ENCODE data around the gene SHROOM2. TPM values are rescaled to one million over a fixed set of nuclear protein-coding genes. Genes with fewer than 3 reads are reported as not detected.

The SHROOM2 gene
- total RNA-seq, 2 donors from 2014 or later: 14.4 to 15.4 TPM

DNA sequence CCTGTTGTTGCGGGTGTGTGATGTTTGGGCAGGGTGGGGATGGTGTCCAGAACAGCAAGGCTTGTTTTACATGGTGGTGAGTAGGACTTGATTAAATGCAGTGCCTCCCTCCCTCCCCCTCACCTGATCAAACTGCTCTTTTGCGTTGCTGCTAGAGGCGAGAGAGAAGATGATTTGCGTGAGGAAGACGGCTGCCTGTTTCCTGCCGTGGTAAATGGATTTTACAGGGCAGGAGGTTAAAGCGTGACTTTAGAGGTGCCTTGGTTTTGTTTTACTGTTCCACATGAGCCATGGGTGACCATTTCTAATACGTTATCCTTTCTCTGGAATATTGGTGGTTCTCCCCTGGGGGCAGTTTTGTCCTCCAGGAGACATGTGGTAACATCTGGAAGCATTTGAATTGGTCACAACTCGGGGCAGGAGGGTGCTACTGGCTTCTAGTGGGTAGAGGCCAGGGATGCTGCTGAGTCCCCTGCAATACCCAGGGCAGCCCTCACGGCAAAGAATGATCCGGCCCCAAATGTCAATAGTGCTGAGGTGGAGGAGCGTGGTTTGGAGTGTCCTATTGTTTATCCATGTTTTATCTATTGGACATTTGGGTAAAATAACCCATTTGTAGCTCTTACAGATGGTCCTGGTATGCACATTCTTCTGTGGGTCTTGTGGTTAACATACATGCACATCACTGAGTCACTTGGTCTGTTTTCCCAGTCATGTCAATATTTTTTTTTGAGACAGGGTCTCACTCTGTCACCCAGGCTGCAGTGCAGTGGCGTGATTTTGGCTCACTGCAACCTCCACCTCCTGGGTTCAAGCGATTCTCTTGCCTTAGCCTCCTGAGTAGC, 73.7 kb downstream of the SHROOM2 start:
- no peak overlapping the region for H3K27ac ChIP-seq (ENCODE audit: low read depth, low read length)
- Mint-ChIP-seq H3K27ac (no peak overlapping the region), H3K4me1 (peaks cover 10% of the 10 kb centered on the region), H3K36me3 (ENCODE audit: low read depth) (peaks cover 20% of the 10 kb centered on the region), H3K9me3 (peaks cover 84% of the 10 kb centered on the region), H3K4me3 (no peak overlapping the region), H3K27me3 (ENCODE audit: insufficient read depth) (no peaks in the 10 kb centered on the region)
- 79 to 90% methylated on average over 6 to 14 of the region's 14 CpGs for WGBS, 2 experiments (ENCODE audit: insufficient coverage in 1 of 2, insufficient read length in 1 of 2)
- DNase-seq: no peak
- H3K9ac ChIP-seq (ENCODE audit: extremely low read depth, low read length, poor library complexity, severe bottlenecking): no peak overlapping the region
- no peaks in the 10 kb centered on the region for H3K36me3 ChIP-seq (ENCODE audit: control insufficient read depth, insufficient read depth, low read length)
- no peaks in the 10 kb centered on the region for H3K27me3 ChIP-seq (ENCODE audit: control insufficient read depth, insufficient read depth, low read length, poor library complexity, severe bottlenecking)
- no peaks in the 10 kb centered on the region for H3K4me1 ChIP-seq (ENCODE audit: control insufficient read depth, insufficient read depth, low read length)
- no peak for TF ChIP-seq CTCF (conservative IDR thresholded peaks at IDR 0.05)
- no peak overlapping the region for H3K4me3 ChIP-seq (ENCODE audit: low read length)
- no peaks in the 10 kb centered on the region for H3K9me3 ChIP-seq (ENCODE audit: control insufficient read depth, low read length)

DNA sequence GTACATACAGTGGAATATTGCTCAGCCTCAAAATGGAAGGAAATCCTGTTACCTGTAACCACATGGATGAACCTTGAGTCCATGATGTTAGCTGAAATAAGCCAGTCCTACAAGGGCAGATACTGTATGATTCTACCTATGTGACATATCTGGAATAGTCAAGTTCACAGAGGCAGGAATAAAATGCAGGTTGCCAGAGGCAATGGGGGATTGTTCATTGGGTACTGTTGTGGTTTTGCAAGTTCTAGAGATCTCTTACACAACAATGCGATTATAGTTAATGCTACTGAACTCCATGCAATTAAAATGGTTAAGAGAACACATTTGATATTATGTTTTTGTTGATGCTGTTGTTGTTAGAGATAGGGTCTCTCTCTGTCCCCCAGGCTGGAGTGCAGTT, 74.6 kb downstream of the SHROOM2 start:
- H3K4me1 Mint-ChIP-seq: peaks cover 10% of the 10 kb centered on the region
- H3K36me3 Mint-ChIP-seq (ENCODE audit: low read depth): peaks cover 20% of the 10 kb centered on the region
- Histone ChIP-seq H3K9ac (ENCODE audit: extremely low read depth, low read length, poor library complexity, severe bottlenecking) (no peak overlapping the region), H3K4me1 (ENCODE audit: control insufficient read depth, insufficient read depth, low read length) (no peaks in the 10 kb centered on the region), H3K36me3 (ENCODE audit: control insufficient read depth, insufficient read depth, low read length) (no peaks in the 10 kb centered on the region), H3K27me3 (ENCODE audit: control insufficient read depth, insufficient read depth, low read length, poor library complexity, severe bottlenecking) (no peaks in the 10 kb centered on the region), H3K27ac (ENCODE audit: low read depth, low read length) (no peak overlapping the region), H3K4me3 (ENCODE audit: low read length) (no peak overlapping the region), H3K9me3 (ENCODE audit: control insufficient read depth, low read length) (no peaks in the 10 kb centered on the region)
- H3K4me3 Mint-ChIP-seq: no peak overlapping the region
- DNase-seq: no peak
- H3K9me3 Mint-ChIP-seq: peaks cover 83% of the 10 kb centered on the region
- WGBS, 2 experiments (ENCODE audit: insufficient coverage in 1 of 2, insufficient read length in 1 of 2): 86% methylated on average over 1 of the region's 1 CpG; no CpG with 5 or more reads in 1 of the 2 experiments
- no peaks in the 10 kb centered on the region for H3K27me3 Mint-ChIP-seq (ENCODE audit: insufficient read depth)
- no peak for TF ChIP-seq CTCF (conservative IDR thresholded peaks at IDR 0.05)
- no peak overlapping the region for H3K27ac Mint-ChIP-seq

DNA sequence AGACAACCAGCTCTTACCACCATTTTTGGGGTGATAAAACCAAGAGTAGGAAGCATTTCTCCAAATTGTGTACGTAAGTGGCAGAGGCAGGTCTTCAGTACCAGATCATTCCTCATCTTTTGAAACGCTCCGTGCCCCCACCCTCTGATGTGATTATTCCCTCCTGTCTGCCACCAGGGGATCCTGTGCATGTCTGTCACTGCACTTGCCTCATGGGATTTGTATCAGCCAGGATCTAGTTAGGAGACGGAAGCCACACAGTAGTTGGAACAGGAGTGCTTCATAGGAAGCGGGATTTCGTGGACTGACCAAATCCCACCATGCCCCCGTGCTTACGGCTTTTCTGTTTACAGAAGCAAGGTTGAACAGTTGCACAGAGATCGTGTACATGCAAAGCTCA, 75.5 kb downstream of the SHROOM2 start:
- Histone ChIP-seq H3K4me1 (ENCODE audit: control insufficient read depth, insufficient read depth, low read length) (no peaks in the 10 kb centered on the region), H3K27me3 (ENCODE audit: control insufficient read depth, insufficient read depth, low read length, poor library complexity, severe bottlenecking) (no peaks in the 10 kb centered on the region), H3K9ac (ENCODE audit: extremely low read depth, low read length, poor library complexity, severe bottlenecking) (no peak overlapping the region), H3K9me3 (ENCODE audit: control insufficient read depth, low read length) (no peaks in the 10 kb centered on the region), H3K36me3 (ENCODE audit: control insufficient read depth, insufficient read depth, low read length) (no peaks in the 10 kb centered on the region), H3K4me3 (ENCODE audit: low read length) (no peak overlapping the region), H3K27ac (ENCODE audit: low read depth, low read length) (no peak overlapping the region)
- Mint-ChIP-seq H3K9me3 (peaks cover 84% of the 10 kb centered on the region), H3K36me3 (ENCODE audit: low read depth) (peaks cover 20% of the 10 kb centered on the region), H3K27ac (no peak overlapping the region), H3K4me1 (peaks cover 14% of the 10 kb centered on the region), H3K4me3 (no peak overlapping the region), H3K27me3 (ENCODE audit: insufficient read depth) (no peaks in the 10 kb centered on the region)
- DNase-seq: no peak
- WGBS, 2 experiments (ENCODE audit: insufficient coverage in 1 of 2, insufficient read length in 1 of 2): 93 to 94% methylated on average over 6 to 9 of the region's 9 CpGs
- no peak for TF ChIP-seq CTCF (conservative IDR thresholded peaks at IDR 0.05)
